SK-N-SH (cell line): Measurements from ENCODE around the gene PRLR.

ENCODE experiments used
- CTCF ChIP-seq: fragments of 200-600 bp; sonication (generic); IDR thresholded peaks from 2 replicates; pipeline ENCODE4 v1.6.1; 2017; ENCODE audit warnings: antibody characterized with exemption, mild to moderate bottlenecking, moderate library complexity
- EP300 ChIP-seq, 2 experiments: IDR thresholded peaks; 2 replicates each; pipeline versions ENCODE4 v1.4.0 to v1.6.1; 2012; ENCODE audit warnings: borderline replicate concordance in 1 of 2, low read depth in 1 of 2, low read length in 1 of 2
- EZH2phosphoT487 ChIP-seq: fragments of 200-600 bp; sonication (generic); IDR thresholded peaks from 2 replicates; pipeline ENCODE4 v1.6.1; 2017; ENCODE audit warnings: low read depth, mixed run types, mild to moderate bottlenecking, antibody characterized with exemption, moderate library complexity, borderline replicate concordance
- NRF1 ChIP-seq: IDR thresholded peaks from 2 replicates; pipeline ENCODE4 v1.6.1; 2012; ENCODE audit warnings: low read depth, mild to moderate bottlenecking, low read length
- SMC3 ChIP-seq: IDR thresholded peaks from 2 replicates; pipeline ENCODE4 v1.6.1; 2012; ENCODE audit warnings: low read depth, low read length, improper control_type of control experiment
- TAF1 ChIP-seq: IDR thresholded peaks from 2 replicates; pipeline ENCODE4 v1.6.1; 2012; ENCODE audit warnings: low read depth, mild to moderate bottlenecking, low read length, moderate library complexity, borderline replicate concordance

- TF ChIP-seq EP300 (IDR thresholded peaks at IDR 0.05; ENCODE audit: borderline replicate concordance in 1 of 2, low read depth in 1 of 2, low read length in 1 of 2) (no peak), TAF1 (no peak), CTCF (no peak), SMC3 (no peak), NRF1 (no peak), EZH2phosphoT487 (no peak)
These were observed 95.0 kb downstream of the PRLR start for GRCh38 chr5:35135239-35135700.
